ENCODE results near the gene EME2. TPM values are rescaled to one million over a fixed set of nuclear protein-coding genes. Genes with fewer than 3 reads are reported as not detected.

Gene EME2
- total RNA-seq, 1 donor from 2014 or later = 5.5 TPM

DNA sequence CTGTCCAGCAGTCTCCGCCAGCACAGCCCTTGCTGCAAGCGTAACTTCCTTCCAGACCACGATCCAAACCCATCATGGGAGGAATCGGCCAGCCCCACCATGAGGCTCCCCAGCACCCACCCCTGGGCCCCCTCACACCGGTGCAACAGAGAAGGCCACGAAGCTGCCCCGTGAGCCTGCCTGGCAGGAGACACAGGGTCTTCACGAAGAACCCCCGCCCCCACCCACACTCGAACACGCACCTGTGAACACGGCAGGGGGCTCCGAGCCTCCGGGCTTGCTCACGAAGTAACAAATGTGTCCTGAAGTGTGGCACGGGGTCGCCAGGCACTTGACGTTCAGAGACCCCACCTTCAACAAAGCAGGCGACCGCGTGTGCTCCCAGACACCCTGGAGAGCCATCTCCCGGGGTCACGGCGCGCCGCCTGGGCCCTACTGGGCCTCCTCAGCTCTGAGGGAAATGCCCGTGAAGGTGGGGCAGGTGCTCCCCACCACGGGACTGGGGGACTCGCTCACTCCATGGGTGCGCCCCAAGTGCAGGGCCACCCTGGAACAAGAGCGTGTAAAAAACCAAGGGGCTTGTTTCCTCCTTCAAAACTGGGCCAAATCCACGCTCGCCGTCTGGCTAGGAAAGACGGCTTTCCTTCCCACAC lies 46.4 kb downstream of the EME2 start:
- DNase-seq = no peak

DNA sequence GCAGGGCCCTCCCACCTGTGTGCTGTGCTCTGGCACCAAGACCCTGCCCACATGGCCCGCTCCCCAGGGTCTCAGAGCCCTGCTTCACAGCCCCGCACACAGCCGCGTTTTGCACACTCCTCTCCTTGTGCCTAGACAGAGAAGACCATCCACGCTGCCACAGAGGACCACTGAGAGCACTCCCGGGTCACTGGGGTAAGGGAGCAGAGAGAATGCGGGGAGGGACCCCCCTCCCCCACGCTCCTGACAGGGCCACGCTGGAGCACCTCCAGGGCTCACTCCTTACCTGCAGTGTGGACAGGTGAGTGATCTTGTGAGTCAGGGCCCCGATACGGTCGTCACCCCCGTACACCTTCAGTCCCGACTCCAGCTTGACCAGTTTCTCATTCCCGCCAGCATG lies 47.0 kb downstream of the EME2 start:
- no peak for DNase-seq

DNA sequence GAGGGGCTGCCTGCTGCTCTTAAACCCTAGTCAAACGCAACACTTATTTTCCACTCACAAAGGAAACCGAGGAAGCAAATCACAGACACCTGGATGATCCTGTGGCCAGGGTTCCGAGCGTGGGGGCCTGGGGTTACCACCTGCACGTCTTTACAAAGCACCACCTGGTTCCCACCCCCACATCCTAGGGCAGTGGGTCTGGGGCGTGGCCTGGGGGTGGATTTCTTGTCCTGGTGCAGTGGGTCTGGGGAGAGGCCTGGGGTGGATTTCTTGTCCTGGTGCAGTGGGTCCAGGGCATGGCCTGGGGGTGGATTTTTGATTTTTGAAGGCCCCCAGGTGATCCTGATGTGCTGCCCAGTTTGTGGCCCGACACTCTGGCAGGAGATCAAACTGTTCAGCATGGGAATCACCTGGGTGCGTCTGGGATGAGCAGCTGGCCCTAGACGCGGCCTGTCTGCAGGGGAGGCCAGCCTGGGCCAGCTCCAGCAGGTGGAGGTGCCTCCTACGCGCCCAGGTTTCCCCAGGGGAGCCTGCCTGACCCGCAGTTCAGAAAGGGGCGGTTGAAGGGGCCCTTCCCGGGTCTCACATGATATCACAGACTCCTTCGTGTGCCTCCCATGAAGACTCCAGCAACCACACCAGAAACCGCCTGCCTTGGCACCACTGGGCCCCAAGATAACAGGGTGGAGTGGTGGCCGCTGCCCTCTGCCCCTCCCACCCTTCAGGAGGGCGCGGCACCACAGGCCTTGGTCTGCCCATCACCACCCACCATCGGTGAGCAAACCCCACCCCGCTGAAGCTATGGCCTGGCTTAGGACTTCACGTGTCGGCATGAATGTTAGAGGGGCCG lies 47.7 kb downstream of the EME2 start:
- DNase-seq = no peak

DNA sequence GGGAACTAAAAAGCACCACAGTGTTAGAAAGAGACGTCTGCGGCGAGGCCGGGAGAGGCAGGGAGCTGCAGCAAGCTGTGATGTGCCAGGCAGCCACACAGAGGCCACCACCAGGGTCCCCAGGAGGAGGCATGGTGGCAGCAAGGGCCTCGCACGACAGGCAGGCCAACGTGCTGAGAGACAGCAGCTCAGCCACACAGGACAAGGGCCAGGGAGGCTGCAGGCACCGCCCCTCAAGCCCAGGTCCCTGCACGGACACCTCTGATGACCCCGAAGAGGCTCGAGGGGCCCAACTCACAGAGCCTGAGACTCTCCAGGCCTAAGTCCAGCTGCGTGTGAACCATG lies 48.3 kb downstream of the EME2 start:
- no peak for DNase-seq

DNA sequence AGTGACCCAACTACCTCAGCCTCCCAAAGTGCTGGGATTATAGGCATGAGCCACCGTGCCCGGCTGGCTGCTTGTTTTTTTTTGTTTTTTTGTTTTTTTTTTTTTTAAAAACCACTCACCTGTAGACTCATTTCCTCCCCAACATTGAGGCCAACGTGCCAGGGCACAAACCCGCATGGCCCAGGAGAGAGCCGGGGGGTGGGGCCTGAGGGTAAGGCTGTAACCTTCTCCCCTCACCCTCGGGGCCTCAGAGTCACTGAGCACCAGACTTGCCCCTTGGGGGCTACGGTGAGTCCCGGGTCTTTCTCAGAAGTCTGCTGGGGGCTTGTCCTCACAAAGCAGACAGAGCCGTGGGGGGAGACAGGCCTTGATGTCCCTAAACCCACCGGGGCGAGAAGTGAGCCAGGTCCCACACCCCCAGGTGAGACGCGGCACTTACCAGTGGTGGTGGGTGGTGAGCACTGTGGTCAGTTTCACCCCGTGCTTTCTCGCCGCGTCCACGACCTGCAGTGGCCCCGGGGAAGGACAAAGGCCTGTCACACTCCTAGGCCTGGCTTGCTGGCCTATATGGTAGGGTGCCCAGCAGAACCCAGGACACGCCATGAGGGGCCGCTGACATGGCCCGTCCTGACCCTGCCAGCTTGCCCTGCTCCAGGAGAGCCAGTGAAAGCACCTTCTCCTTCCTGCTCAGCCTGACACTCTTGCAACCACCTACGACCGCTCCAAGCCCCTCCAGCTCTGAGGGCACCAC lies 49.4 kb downstream of the EME2 start:
- DNase-seq = no peak

DNA sequence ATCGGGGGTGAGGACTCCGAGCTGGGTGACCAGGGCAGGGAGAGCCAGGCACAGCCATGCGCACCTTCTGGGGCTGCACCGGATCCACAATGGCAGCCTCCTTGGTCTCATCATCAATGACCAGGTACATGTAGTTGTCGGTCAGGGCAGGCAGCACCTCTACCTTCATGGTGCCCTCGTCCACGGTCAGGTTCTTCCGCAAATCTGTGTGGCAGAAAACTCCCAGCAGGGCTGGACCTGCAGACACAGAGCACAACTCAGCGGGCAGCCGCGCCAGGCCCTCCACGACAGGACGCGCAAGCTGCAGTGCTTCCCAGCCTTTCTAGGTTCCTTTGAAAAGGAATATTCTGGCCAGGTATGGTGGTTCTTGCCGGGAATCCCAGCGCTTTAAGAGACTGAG lies 50.2 kb downstream of the EME2 start:
- DNase-seq = no peak

DNA sequence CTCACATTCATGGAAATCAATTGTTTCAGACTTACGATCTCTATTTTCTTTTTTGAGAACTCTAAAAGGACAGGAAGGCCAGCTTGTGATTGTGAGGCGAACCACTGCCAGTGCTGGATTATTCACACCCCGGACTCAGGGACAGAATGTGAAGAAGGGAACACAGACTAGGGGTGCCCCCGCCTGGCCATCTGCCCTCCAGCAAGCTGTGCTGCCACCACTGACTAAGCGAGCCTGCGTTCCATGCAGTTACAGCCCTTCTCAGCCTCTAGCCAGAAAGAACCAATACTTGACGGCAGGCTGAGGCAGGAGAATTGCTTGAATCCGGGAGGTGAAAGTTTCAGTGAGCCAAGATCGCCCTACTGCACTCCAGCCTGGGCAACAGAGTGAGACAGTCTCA lies 51.2 kb downstream of the EME2 start:
- no peak for DNase-seq

DNA sequence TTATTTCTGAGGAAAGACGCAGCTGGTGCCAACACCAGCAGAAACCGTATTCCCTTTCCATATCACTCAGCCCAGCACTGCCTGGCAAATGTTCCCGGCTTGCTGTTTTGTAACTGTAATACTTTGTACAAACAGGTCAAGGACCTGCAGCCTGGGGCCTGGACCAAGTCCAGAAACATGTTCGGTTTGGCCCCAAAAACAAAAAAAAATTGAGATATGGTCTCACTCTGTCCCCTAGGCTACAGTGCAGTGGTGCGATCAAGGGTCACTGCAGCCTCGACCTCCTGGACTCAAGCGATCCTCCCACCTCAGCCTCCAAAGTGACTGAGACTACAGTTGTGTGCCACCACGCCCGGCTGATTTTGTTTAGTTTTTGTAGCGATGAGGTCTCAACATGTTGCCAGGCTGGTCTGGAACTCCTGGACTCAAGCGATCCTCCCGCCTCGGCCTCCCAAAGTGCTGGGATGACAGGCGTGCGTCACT lies 52.8 kb downstream of the EME2 start:
- DNase-seq = no peak

Small RNA genes lying within 50 kb of the gene (small RNA-seq; reads per million reads assigned to genes)
- 0.12 reads per million for gene MIR3177 (ENCODE audit: low replicate concordance)

Other genes starting within 250 kb of the EME2 start
- gene TMEM204, start 239.1 kb upstream of the EME2 start, total RNA-seq = 6.2 TPM
- 15.9 TPM for gene IFT140, start 160.7 kb upstream of the EME2 start, total RNA-seq
- gene CRAMP1, start 160.4 kb upstream of the EME2 start, total RNA-seq = 11.3 TPM
- 26.9 TPM for gene JPT2, start 94.5 kb upstream of the EME2 start, total RNA-seq
- gene MAPK8IP3, start 66.6 kb upstream of the EME2 start, total RNA-seq = 46.1 TPM
- 18.1 TPM for gene NME3, start 1.3 kb upstream of the EME2 start, total RNA-seq
- 23.5 TPM for gene MRPS34, start 324 bp downstream of the EME2 start, total RNA-seq
- 32.7 TPM for gene SPSB3, start 9.8 kb downstream of the EME2 start, total RNA-seq
- gene NUBP2, start 10.2 kb downstream of the EME2 start, total RNA-seq = 26.0 TPM
- not detected for gene IGFALS, start 20.9 kb downstream of the EME2 start, total RNA-seq
- 31.1 TPM for gene HAGH, start 54.0 kb downstream of the EME2 start, total RNA-seq
- 26.0 TPM for gene FAHD1, start 54.4 kb downstream of the EME2 start, total RNA-seq
- 0.39 TPM for gene MEIOB, start 99.4 kb downstream of the EME2 start, total RNA-seq
- gene HS3ST6, start 145.6 kb downstream of the EME2 start, total RNA-seq = 4.3 TPM
- 9.2 TPM for gene MSRB1, start 170.4 kb downstream of the EME2 start, total RNA-seq
- gene RPL3L, start 181.9 kb downstream of the EME2 start, total RNA-seq = 14.2 TPM
- 72.4 TPM for gene NDUFB10, start 186.7 kb downstream of the EME2 start, total RNA-seq
- gene RPS2, start 192.0 kb downstream of the EME2 start, total RNA-seq = 1,364 TPM
- gene RNF151, start 194.0 kb downstream of the EME2 start, total RNA-seq = not detected
- 17.5 TPM for gene TBL3, start 199.2 kb downstream of the EME2 start, total RNA-seq
- gene NOXO1, start 208.7 kb downstream of the EME2 start, total RNA-seq = 0.39 TPM
- 5.8 TPM for gene GFER, start 211.4 kb downstream of the EME2 start, total RNA-seq
- gene SYNGR3, start 217.2 kb downstream of the EME2 start, total RNA-seq = 0.69 TPM
- 12.8 TPM for gene ZNF598, start 237.0 kb downstream of the EME2 start, total RNA-seq
- gene NPW, start 247.0 kb downstream of the EME2 start, total RNA-seq = 2.2 TPM

Data from skin of body (tissue), 3 donors.